Epithelial cell of esophagus (primary cell): Measurements from ENCODE around the gene POLE3.

Source experiments
- DNase-seq: peaks from one replicate; pipeline ENCODE4 v3.0.0; 2010; ENCODE audit warnings: low read depth
- H3K4me3 ChIP-seq: 2 replicates; pipeline ENCODE4 v1.5.1; 2011; ENCODE audit warnings: mild to moderate bottlenecking, low read length, control low read depth
- TF ChIP-seq, protein P1 (sequence below): IDR thresholded peaks from 2 replicates; pipeline ENCODE4 v1.5.1; 2011; ENCODE audit warnings: low read depth, mild to moderate bottlenecking, low read length, control low read depth, inconsistent platforms; ENCODE audit not compliant: insufficient read depth; ENCODE audit errors: missing control alignments

The POLE3 gene

DNA sequence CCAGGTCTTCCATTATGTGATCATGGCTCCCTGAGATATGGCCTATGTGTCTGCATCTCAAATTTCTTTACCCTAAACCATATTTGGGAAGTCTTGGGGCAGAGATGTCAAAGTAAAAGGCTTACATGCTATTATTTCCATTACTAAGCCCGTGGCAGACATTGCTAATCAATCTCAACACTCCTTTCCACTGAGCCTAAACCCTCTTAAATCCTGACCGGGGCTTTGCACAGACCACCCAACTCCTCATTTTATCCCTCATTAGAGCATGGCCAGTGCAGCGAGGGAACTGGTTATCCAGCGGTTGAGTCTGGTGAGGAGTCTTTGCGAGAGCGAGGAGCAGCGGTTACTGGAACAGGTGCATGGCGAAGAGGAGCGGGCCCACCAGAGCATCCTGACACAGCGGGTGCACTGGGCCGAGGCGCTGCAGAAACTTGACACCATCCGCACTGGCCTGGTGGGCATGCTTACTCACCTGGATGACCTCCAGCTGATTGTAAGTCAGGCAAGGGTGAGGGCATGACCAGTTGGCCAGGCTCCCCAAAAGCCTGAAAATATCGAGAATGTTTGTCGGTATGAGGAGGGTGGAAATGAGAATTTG is 50.1 kb downstream of the POLE3 start:
- no peak for DNase-seq
- no peak overlapping the region for H3K4me3 ChIP-seq
- TF ChIP-seq, protein P1, sequence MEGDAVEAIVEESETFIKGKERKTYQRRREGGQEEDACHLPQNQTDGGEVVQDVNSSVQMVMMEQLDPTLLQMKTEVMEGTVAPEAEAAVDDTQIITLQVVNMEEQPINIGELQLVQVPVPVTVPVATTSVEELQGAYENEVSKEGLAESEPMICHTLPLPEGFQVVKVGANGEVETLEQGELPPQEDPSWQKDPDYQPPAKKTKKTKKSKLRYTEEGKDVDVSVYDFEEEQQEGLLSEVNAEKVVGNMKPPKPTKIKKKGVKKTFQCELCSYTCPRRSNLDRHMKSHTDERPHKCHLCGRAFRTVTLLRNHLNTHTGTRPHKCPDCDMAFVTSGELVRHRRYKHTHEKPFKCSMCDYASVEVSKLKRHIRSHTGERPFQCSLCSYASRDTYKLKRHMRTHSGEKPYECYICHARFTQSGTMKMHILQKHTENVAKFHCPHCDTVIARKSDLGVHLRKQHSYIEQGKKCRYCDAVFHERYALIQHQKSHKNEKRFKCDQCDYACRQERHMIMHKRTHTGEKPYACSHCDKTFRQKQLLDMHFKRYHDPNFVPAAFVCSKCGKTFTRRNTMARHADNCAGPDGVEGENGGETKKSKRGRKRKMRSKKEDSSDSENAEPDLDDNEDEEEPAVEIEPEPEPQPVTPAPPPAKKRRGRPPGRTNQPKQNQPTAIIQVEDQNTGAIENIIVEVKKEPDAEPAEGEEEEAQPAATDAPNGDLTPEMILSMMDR, result no peak

- TF ChIP-seq, protein P1, result no peak
- DNase-seq, result no peak
- no peak overlapping the region for H3K4me3 ChIP-seq
Measured at GRCh38 chr9:113359385-113359784, 51.1 kb downstream of the POLE3 start.
